ENCODE results near the gene MICU1. TPM values are rescaled to one million over a fixed set of nuclear protein-coding genes. Genes with fewer than 3 reads are reported as not detected.

The MICU1 gene
- total RNA-seq, 1 donor from 2014 or later = 79.8 TPM

- Histone ChIP-seq H3K9ac (no peak overlapping the region), H3K36me3 (no peaks in the 10 kb centered on the region), H3K4me2 (no peak overlapping the region), H3K4me3 (no peak overlapping the region), H3K79me2 (ENCODE audit: low read depth) (no peaks in the 10 kb centered on the region), H3K27ac (no peak overlapping the region), H3K4me1 (peaks cover 15% of the 10 kb centered on the region), H4K20me1 (ENCODE audit: low read depth) (no peaks in the 10 kb centered on the region), H3K27me3 (no peaks in the 10 kb centered on the region), H3F3A (ENCODE audit: low read depth) (no peaks in the 10 kb centered on the region), H3K9me3 (ENCODE audit: low read depth) (no peaks in the 10 kb centered on the region), H2AFZ (replicated peaks) (no peak overlapping the region)
- TF ChIP-seq EZH2 (IDR thresholded peaks at IDR 0.05) (no peak), CTCF (IDR thresholded peaks at IDR 0.05) (no peak), EZH2phosphoT487 (IDR thresholded peaks at IDR 0.05) (no peak)
- H3K9me3 Mint-ChIP-seq = no peaks in the 10 kb centered on the region
- no peak for DNase-seq (ENCODE audit: low spot score)
- H3K27me3 Mint-ChIP-seq (ENCODE audit: insufficient read depth, low read depth) = peaks cover 3% of the 10 kb centered on the region
- peaks cover 3% of the 10 kb centered on the region for H3K36me3 Mint-ChIP-seq
- no peak overlapping the region for H3K27ac Mint-ChIP-seq
- peaks cover 6% of the 10 kb centered on the region for H3K4me1 Mint-ChIP-seq
- H3K4me3 Mint-ChIP-seq = no peak overlapping the region
Observed at GRCh38 chr10:72487116-72487515, 138.8 kb downstream of the MICU1 start.

DNA sequence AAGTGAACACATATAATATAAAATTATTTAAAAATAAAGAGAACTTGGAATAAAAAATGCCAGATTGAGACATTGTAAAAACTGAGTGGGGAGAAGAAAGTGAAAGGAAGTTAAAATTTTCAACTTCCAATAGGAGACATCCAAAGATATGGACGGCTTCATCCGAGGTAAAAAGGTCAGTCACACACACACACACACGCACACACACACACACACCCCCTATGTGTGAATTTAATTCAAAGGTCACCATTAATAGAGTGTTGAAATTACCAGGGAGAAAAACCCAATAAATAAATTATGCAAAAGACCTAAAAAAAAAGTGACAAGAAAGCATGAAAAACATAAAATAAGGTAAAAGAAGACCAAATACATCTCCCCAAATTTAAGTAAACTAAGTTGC is 140.2 kb downstream of the MICU1 start:
- no peak overlapping the region for H3K4me3 Mint-ChIP-seq
- H3K4me1 Mint-ChIP-seq = peaks cover 5% of the 10 kb centered on the region
- no peaks in the 10 kb centered on the region for H3K9me3 Mint-ChIP-seq
- H3K9ac ChIP-seq = no peak overlapping the region
- H3K4me3 ChIP-seq = no peak overlapping the region
- H3K27me3 Mint-ChIP-seq (ENCODE audit: insufficient read depth, low read depth) = peaks cover 3% of the 10 kb centered on the region
- no peaks in the 10 kb centered on the region for H3K36me3 ChIP-seq
- H3K4me2 ChIP-seq = no peak overlapping the region
- no peaks in the 10 kb centered on the region for H3K9me3 ChIP-seq (ENCODE audit: low read depth)
- H3F3A ChIP-seq (ENCODE audit: low read depth) = no peaks in the 10 kb centered on the region
- H3K27ac Mint-ChIP-seq = no peak overlapping the region
- no peaks in the 10 kb centered on the region for H4K20me1 ChIP-seq (ENCODE audit: low read depth)
- DNase-seq (ENCODE audit: low spot score) = no peak
- no peaks in the 10 kb centered on the region for H3K79me2 ChIP-seq (ENCODE audit: low read depth)
- TF ChIP-seq EZH2phosphoT487 (IDR thresholded peaks at IDR 0.05) = no peak
- no peak for TF ChIP-seq EZH2 (IDR thresholded peaks at IDR 0.05)
- TF ChIP-seq CTCF (IDR thresholded peaks at IDR 0.05) = no peak
- H3K27ac ChIP-seq = no peak overlapping the region
- H3K27me3 ChIP-seq = no peaks in the 10 kb centered on the region
- H3K36me3 Mint-ChIP-seq = peaks cover 2% of the 10 kb centered on the region
- H3K4me1 ChIP-seq = peaks cover 12% of the 10 kb centered on the region
- H2AFZ ChIP-seq (replicated peaks) = no peak overlapping the region

DNA sequence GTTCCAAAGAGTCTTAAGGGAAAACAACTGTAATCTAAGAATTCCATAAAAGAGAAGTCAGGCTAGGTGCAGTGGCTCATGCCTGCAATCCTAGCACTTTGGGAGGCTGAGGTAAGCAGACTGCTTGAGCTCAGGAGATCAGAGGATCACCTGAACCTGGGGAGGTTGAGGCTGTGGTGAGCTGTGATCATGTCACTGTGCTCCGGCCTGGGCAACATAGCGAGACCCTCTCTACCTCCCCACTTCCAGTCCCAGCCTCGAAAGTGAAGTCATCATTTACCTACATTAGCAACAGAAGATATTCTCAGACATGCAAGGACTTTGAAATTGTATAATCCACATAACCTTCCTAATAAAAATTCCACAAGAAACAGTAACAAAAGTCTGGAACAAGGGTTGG is 141.4 kb downstream of the MICU1 start:
- Histone ChIP-seq H3K27ac (no peak overlapping the region), H3K4me2 (no peak overlapping the region), H4K20me1 (ENCODE audit: low read depth) (no peaks in the 10 kb centered on the region), H3F3A (ENCODE audit: low read depth) (no peaks in the 10 kb centered on the region), H3K79me2 (ENCODE audit: low read depth) (no peaks in the 10 kb centered on the region), H3K4me1 (peaks cover 21% of the 10 kb centered on the region), H3K4me3 (no peak overlapping the region), H3K9ac (no peak overlapping the region), H3K9me3 (ENCODE audit: low read depth) (no peaks in the 10 kb centered on the region), H3K36me3 (no peaks in the 10 kb centered on the region), H3K27me3 (no peaks in the 10 kb centered on the region), H2AFZ (replicated peaks) (no peak overlapping the region)
- Mint-ChIP-seq H3K9me3 (no peaks in the 10 kb centered on the region), H3K27ac (no peak overlapping the region), H3K27me3 (ENCODE audit: insufficient read depth, low read depth) (peaks cover 3% of the 10 kb centered on the region), H3K36me3 (peaks cover 2% of the 10 kb centered on the region), H3K4me3 (no peak overlapping the region), H3K4me1 (peaks cover 5% of the 10 kb centered on the region)
- no peak for TF ChIP-seq CTCF (IDR thresholded peaks at IDR 0.05)
- TF ChIP-seq EZH2 (IDR thresholded peaks at IDR 0.05) = no peak
- no peak for DNase-seq (ENCODE audit: low spot score)

Measured in neural progenitor cell (in vitro differentiated cells).